Left lung (tissue), 10 donors: ENCODE data around the gene PHEX. TPM values are rescaled to one million over a fixed set of nuclear protein-coding genes. Genes with fewer than 3 reads are reported as not detected.

Experiments
- ATAC-seq: fragments of 200-7000 bp; cut with Tn5 transposase; one replicate; pipeline ENCODE4 v1.9.1; 2020; ENCODE audit warnings: moderate library complexity
- DNase-seq, 4 donors: peaks; one replicate each; pipeline ENCODE4 v3.0.0-alpha.2; 2013 to 2020
- H3K27ac ChIP-seq, 2 donors: fragments of 200-600 bp; sonication (generic) in 1 of 2; one replicate each; pipeline versions ENCODE4 v1.5.0 to v1.8.0; 2020 to 2021
- H3K27me3 ChIP-seq, 2 donors: fragments of 200-600 bp; sonication (generic) in 1 of 2; one replicate each; pipeline versions ENCODE4 v1.5.0 to v1.8.0; 2020 to 2021
- H3K36me3 ChIP-seq, 2 donors: fragments of 200-600 bp; sonication (generic) in 1 of 2; one replicate each; pipeline versions ENCODE4 v1.5.0 to v1.8.0; 2020 to 2021
- H3K4me1 ChIP-seq, 2 donors: fragments of 200-600 bp; one replicate each; pipeline ENCODE4 v1.8.0; 2021
- H3K4me3 ChIP-seq, 2 donors: fragments of 200-600 bp; sonication (generic) in 1 of 2; one replicate each; pipeline versions ENCODE4 v1.5.0 to v1.8.0; 2020 to 2021; ENCODE audit warnings: mild to moderate bottlenecking in 1 of 2
- H3K9me3 ChIP-seq, 2 donors: fragments of 200-600 bp; sonication (generic) in 1 of 2; one replicate each; pipeline versions ENCODE4 v1.5.0 to v1.8.0; 2020 to 2021
- intact Hi-C, 2 donors: fragments of 100-400 bp; cut with DNase I; formaldehyde crosslinking; loops; one replicate each; pipeline versions ENCODE4 v1.11.2 to v1.14.2; 2022
- polyA plus RNA-seq, 6 donors: library from polyadenylated mRNA; unstranded; fragments of 120-200 nt; gene quantifications; one replicate each; pipeline ENCODE4 v1.2.1, GENCODE V29; 2013; ENCODE audit not compliant: insufficient read length in 6 of 6
- total RNA-seq, 2 donors: library from RNA; stranded (reverse); fragmentation: NEBNext Ultra II Directional; extraction: Animal tissue kit (Norgen Biotek cat#: 25700); gene quantifications; one replicate each; pipeline ENCODE4 v1.2.1, GENCODE V29; 2021
- TF ChIP-seq, protein P1 (sequence below), 2 donors: fragments of 200-600 bp; sonication (generic) in 1 of 2; IDR thresholded peaks; one replicate each; pipeline versions ENCODE4 v1.5.0 to v1.8.0; 2021; ENCODE audit warnings: antibody characterized with exemption in 2 of 2
- donor health status: DM: no; HTN: yes; CAD: no.
- donor health status: DM: no; HTN: no; CAD: no.

The PHEX gene
- total and polyA plus RNA-seq, 8 donors: 4.2 to 21.6 (median 8.5) TPM

DNA sequence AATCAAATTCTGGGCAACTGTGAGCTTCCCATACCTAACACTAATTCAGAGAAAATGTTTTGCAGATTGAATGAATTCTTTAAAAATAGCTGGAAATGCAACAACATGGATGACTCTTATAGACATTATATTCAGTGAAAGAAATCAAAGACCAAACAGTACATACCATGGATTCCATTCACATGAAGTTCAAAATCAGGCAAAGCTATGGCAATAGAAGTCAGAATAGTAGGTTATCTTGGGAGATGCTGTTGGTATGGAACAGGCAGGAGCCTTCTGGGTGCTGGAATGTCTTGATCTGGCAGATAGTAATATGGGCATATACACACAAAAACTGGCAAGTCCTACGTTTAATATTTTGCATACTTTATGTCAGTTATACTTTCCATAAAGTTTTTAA is 215.0 kb downstream of the PHEX start:
- Histone ChIP-seq H3K4me1 (no peaks in the 10 kb centered on the region), H3K4me3 (no peak overlapping the region), H3K9me3 (no peaks in the 10 kb centered on the region), H3K36me3 (no peaks in the 10 kb centered on the region), H3K27ac (no peak overlapping the region), H3K27me3 (no peaks in the 10 kb centered on the region)
- TF ChIP-seq, protein P1, sequence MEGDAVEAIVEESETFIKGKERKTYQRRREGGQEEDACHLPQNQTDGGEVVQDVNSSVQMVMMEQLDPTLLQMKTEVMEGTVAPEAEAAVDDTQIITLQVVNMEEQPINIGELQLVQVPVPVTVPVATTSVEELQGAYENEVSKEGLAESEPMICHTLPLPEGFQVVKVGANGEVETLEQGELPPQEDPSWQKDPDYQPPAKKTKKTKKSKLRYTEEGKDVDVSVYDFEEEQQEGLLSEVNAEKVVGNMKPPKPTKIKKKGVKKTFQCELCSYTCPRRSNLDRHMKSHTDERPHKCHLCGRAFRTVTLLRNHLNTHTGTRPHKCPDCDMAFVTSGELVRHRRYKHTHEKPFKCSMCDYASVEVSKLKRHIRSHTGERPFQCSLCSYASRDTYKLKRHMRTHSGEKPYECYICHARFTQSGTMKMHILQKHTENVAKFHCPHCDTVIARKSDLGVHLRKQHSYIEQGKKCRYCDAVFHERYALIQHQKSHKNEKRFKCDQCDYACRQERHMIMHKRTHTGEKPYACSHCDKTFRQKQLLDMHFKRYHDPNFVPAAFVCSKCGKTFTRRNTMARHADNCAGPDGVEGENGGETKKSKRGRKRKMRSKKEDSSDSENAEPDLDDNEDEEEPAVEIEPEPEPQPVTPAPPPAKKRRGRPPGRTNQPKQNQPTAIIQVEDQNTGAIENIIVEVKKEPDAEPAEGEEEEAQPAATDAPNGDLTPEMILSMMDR (IDR thresholded peaks at IDR 0.05): no peak
- intact Hi-C loops: no loop called here
- no peak for ATAC-seq
- no peak for DNase-seq

DNA sequence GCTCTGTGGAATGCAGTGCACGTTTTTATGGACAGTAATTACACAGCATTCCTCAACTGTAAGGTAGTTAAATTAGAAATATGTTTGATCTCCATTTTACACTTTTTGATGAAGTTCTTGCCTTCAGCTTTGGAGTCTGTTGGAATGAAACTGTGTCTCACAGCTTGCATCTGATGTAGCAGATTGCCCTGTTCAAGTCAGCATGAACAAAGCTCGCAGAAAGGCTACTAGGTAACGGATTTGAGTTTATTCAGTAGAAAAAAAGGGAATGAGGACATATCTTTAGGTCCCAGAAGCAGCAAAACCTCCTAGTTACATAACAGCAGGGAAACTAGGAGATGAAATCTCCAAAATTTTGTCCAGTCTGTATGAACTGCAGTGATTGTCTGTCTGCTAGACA is 216.3 kb downstream of the PHEX start:
- ATAC-seq (no peak), DNase-seq (no peak)
- Histone ChIP-seq H3K4me3 (no peak overlapping the region), H3K4me1 (no peaks in the 10 kb centered on the region), H3K27ac (no peak overlapping the region), H3K9me3 (no peaks in the 10 kb centered on the region), H3K27me3 (no peaks in the 10 kb centered on the region), H3K36me3 (no peaks in the 10 kb centered on the region)
- TF ChIP-seq, protein P1 (IDR thresholded peaks at IDR 0.05): no peak
- intact Hi-C loops: no loop called here

DNA sequence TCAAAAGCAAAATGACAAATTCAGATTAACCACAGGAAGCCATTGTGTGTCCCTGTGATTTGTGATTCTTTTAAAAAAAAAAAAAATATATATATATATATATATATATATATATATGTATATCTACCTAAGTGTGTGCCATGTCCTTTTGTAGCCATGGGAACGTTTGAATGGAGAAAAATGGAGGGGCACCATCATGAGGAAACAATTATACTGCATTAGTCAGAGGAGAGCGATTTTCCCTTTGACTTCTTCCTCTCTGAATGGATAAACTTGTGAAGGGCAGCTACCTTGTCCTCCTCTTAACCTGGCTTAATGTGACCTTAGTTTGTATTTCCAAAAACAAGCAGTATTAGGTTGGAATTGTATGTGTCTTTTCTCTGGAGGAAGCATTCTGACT is 217.2 kb downstream of the PHEX start:
- no peak for ATAC-seq
- TF ChIP-seq, protein P1 (IDR thresholded peaks at IDR 0.05): no peak
- H3K9me3 ChIP-seq: no peaks in the 10 kb centered on the region
- no peak overlapping the region for H3K4me3 ChIP-seq
- H3K27ac ChIP-seq: no peak overlapping the region
- intact Hi-C loops: no loop called here
- DNase-seq: no peak
- no peaks in the 10 kb centered on the region for H3K4me1 ChIP-seq
- no peaks in the 10 kb centered on the region for H3K27me3 ChIP-seq
- no peaks in the 10 kb centered on the region for H3K36me3 ChIP-seq

DNA sequence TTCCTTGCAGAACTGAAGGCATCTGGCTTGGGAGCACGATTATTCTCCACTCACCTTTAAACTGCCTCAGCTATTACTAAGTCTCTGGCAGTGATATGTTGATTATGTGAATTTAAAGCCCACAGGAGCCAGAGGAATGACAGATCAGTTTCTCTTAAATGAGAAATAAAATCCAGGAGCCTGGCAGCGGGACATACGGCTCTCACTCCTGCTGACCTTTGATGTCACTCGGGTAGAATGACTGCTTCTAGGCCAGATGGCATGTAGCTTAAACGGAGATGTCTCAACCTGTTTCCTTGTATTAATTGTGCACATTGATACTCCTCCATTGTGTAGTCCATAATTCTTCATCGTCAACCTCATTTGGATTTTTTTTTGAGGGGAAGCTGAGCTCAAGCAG is 236.6 kb downstream of the PHEX start:
- intact Hi-C loops: no loop called here
- Histone ChIP-seq H3K27me3 (no peaks in the 10 kb centered on the region), H3K27ac (no peak overlapping the region), H3K4me3 (no peak overlapping the region), H3K36me3 (no peaks in the 10 kb centered on the region), H3K9me3 (no peaks in the 10 kb centered on the region), H3K4me1 (no peaks in the 10 kb centered on the region)
- TF ChIP-seq, protein P1 (IDR thresholded peaks at IDR 0.05): no peak
- ATAC-seq (no peak), DNase-seq (no peak)

DNA sequence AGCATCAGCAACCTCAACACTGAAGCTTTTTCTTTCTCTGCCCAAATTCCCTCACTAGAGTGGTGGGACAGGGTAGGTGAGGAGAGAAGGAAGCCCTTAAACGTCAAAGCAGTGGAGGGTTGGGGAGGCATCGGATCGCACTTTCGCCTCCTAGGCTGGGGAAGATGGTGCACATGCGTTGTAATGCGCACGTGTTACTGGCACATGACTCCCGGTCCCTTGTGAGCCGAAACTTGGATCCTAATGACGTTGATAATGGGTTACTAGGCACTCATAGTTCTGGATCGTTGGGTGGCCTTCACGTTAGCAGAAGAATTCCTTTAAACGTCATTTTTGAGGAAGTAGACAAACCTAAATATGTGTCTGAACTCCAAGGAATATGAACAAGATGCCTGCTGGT is 240.5 kb downstream of the PHEX start, which contains the start of gene CBLL2:
Gene CBLL2, plus strand, starts transcription at position 301 of the 400 bp plus-strand sequence. Its CDS starts 79 bp downstream, at position 380.
- no peak for DNase-seq

More for the DNA sequence above, 240.5 kb downstream of the PHEX start, which contains the start of gene CBLL2:
- Histone ChIP-seq H3K9me3 (no peaks in the 10 kb centered on the region), H3K36me3 (no peaks in the 10 kb centered on the region), H3K27ac (no peak within 1 kb of the TSS), H3K27me3 (no peaks in the 10 kb centered on the region), H3K4me3 (no peak within 1 kb of the TSS), H3K4me1 (no peaks in the 10 kb centered on the region)
- TF ChIP-seq, protein P1 (IDR thresholded peaks at IDR 0.05): no peak
- intact Hi-C loops: no loop called here
- ATAC-seq: no peak
